ENCODE measurements around the gene PPIG.
A peak's percentile ranks its signal among the peaks of the same experiment; 100 is the strongest.
"Not testable (repeated sequence)": the region's sequence is repeated elsewhere in the genome, so short reads cannot be mapped to it uniquely, and the experiment has no call there.

PPIG gene

DNA sequence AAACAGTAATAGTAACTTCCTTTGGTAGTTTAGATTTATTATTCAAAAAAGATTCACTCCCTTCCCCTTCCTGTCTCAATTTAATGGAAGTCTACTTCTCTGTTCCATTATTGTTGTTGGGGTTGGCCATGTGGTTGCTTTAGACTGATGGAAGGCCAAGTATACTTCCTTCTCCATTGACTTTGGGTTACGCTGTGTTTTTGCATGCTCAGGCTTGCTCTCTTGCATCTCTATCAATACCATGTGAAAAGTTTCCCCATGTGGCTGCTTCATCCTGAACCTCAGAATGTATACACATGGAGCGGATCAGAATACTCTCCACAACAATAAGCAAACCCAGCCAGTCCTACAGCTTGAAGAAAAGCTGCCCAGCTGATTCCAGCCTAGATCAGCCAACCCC lies 89.8 kb downstream of the PPIG start:
- TF ChIP-seq, protein P1, sequence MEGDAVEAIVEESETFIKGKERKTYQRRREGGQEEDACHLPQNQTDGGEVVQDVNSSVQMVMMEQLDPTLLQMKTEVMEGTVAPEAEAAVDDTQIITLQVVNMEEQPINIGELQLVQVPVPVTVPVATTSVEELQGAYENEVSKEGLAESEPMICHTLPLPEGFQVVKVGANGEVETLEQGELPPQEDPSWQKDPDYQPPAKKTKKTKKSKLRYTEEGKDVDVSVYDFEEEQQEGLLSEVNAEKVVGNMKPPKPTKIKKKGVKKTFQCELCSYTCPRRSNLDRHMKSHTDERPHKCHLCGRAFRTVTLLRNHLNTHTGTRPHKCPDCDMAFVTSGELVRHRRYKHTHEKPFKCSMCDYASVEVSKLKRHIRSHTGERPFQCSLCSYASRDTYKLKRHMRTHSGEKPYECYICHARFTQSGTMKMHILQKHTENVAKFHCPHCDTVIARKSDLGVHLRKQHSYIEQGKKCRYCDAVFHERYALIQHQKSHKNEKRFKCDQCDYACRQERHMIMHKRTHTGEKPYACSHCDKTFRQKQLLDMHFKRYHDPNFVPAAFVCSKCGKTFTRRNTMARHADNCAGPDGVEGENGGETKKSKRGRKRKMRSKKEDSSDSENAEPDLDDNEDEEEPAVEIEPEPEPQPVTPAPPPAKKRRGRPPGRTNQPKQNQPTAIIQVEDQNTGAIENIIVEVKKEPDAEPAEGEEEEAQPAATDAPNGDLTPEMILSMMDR (conservative IDR thresholded peaks at IDR 0.05; ENCODE audit: low read depth): no peak
- H3K27ac ChIP-seq: no peak overlapping the region
- POLR2A ChIA-PET (ENCODE audit: low non-redundant PET): no interaction called here
- DNase-seq (ENCODE audit: low spot score): no peak
- CTCF ChIA-PET: no interaction called here

DNA sequence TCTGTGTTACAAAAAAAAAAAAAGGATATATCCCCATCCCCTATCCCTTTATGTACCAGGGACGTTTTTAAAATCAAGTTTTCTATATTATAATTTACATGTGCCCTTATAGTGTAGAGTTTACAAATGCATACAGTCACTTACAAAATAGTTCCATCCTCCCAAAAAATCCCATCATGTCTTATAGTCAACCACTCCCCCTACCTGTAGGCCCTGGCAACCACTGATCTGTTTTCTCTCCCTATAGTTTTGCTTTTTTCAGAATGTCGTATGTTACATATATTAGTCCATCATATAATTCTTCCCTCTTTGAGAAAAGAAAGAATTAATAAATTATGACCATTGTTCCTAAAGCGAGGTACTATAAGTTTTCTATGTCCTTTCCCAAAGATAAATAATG lies 92.2 kb downstream of the PPIG start:
- ChIA-PET POLR2A (ENCODE audit: low non-redundant PET) (no interaction called here), CTCF (no interaction called here)
- no peak overlapping the region for H3K27ac ChIP-seq
- no peak for DNase-seq (ENCODE audit: low spot score)
- TF ChIP-seq, protein P1 (conservative IDR thresholded peaks at IDR 0.05; ENCODE audit: low read depth): 0 out of 2 replicates have a peak, but pooled peaks have one; percentile 9

DNA sequence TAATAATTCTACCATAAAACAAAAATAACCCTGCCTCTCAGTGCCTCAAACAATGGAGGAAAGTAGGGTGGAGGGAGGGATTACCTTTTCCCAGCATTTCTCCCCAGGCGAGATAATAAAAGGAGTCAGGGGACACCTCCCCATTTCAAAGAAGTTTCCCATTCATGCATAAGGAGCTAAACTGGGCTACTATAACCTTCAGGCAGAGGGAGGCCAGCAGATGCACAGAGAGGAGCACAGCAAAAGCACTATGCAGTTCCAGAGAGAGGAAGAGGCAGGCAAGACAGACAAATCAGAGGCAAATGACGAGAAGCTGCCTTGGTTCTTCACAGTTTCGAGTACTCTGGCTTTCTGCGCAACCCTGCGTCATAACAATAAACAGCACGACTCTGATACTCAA lies 92.7 kb downstream of the PPIG start:
- ChIA-PET CTCF (interaction anchor here (0.7 kb wide), 1 partner anchor 1668 kb away, joined by 3 read pairs; no protein-coding TSS in a partner anchor), POLR2A (ENCODE audit: low non-redundant PET) (no interaction called here)
- no peak overlapping the region for H3K27ac ChIP-seq
- TF ChIP-seq, protein P1 (conservative IDR thresholded peaks at IDR 0.05; ENCODE audit: low read depth): no peak
- no peak for DNase-seq (ENCODE audit: low spot score)

DNA sequence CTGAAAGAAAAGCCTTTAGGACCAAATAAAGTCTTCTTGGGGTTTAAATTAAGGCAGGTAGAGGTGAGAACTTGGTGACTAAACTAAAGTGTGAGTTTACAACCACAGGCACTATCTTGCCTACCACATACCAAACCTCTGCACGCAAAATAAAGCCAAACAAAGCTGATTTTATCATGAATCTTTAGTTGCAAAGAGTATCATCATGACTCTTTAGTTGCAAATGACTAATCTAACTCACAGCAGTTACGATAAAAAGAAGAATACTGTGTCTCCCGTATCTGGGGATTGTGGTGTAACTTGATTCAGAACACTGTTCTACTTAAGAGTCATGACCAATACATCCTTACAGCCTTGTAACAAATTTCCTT lies 98.9 kb downstream of the PPIG start:
- TF ChIP-seq, protein P1 (conservative IDR thresholded peaks at IDR 0.05; ENCODE audit: low read depth): no peak
- DNase-seq (ENCODE audit: low spot score): no peak
- ChIA-PET CTCF (no interaction called here), POLR2A (ENCODE audit: low non-redundant PET) (no interaction called here)
- no peak overlapping the region for H3K27ac ChIP-seq

DNA sequence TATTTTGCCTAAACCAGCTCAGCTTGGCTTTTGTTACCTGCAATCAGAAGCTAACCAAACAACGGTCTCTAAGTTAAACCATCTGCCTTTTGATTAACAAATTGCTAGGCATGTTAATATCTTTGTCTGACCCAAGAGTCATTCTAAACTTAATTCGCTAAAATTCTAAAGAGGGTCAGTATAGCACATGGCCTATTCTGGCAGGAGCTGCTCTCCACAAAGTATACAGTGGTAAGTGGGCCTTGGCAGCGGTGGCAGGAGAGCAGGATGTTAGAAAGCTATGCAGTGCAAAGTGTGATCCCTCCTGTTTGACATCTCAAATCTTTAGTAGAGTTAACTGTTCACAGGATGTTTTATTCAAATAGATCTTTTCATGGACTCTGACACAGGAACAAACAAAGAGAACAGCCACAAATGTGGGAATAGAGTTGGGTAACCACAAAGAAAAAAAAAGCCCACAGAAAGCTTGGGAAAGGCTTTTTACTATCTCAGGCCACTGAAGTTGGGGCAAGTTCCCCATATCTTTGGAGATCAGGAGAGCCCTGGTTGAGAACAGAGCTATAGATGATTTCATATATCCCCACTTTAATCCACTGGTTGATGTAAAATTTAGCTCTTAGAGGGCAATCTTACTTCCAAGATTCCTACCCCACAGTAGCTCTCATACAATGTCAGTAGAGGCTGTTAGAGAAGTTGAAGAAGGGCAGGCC lies 99.4 kb downstream of the PPIG start:
- ChIA-PET POLR2A (ENCODE audit: low non-redundant PET) (no interaction called here), CTCF (no interaction called here)
- no peak overlapping the region for H3K27ac ChIP-seq
- no peak for DNase-seq (ENCODE audit: low spot score)
- TF ChIP-seq, protein P1 (conservative IDR thresholded peaks at IDR 0.05; ENCODE audit: low read depth): no peak

DNA sequence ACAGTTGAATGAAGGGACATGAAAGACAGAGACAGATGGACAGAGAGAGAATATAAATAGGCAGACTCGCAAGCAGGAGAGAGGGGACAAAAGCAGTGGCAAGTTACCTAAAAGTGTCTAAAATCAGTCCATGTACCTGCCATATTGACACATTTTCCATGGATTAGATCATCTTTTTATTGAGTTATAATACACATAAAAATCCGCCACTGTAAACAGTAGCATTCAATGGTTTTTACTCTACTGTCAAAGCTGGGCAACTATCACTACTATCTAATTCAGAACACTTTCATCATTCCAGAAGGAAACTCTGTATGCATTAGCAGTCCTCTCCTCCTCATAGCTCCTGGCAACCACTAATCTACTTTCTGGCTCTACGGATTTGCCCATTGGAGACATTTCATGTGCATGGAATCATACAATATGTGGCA lies 100.0 kb downstream of the PPIG start:
- H3K27ac ChIP-seq: no peak overlapping the region

DNA sequence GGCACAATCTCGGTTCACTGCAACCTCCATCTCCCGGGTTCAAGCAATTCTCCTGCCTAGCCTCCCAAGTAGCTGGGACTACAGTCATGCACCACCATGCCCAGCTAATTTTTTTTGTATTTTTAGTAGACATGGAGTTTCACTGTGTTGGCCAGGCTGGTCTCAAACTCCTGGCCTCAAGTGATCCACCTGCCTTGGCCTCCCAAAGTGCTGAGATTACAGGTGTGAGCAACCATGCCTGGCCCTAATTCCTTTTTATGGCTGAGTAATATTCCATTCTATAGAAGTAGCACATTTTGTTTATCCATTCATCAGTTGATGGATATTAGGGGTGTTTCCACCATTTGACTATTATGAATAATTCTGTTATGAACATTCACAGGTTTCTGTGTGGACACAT lies 100.6 kb downstream of the PPIG start:
- CTCF ChIA-PET: interaction anchor here (0.6 kb wide), 1 partner anchor 225 kb away, joined by 3 read pairs; no protein-coding TSS in a partner anchor
- POLR2A ChIA-PET (ENCODE audit: low non-redundant PET); DNase-seq (ENCODE audit: low spot score); H3K27ac ChIP-seq: not testable (repeated sequence)

More for the DNA sequence above, 100.0 kb downstream of the PPIG start:
- DNase-seq (ENCODE audit: low spot score): no peak
- ChIA-PET POLR2A (ENCODE audit: low non-redundant PET) (no interaction called here), CTCF (no interaction called here)
- TF ChIP-seq, protein P1 (conservative IDR thresholded peaks at IDR 0.05; ENCODE audit: low read depth): no peak

DNA sequence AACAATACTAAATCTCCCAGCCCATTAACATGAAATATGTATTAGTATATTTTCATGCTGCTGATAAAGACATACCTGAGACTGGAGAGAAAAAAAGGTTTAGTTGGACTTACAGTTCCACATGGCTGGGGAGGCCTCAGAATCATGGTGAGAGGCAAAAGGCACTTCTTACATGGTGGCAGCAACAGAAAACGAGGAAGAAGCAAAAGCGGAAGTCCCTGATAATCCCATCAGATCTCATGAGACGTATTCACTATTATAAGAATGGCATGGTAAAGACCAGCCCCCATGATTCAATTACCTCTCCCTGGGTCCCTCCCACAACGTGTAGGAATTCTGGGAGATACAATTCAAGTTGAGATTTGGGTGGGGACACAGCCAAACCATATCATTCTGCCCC lies 102.7 kb downstream of the PPIG start:
- not testable (repeated sequence) for H3K27ac ChIP-seq

DNA sequence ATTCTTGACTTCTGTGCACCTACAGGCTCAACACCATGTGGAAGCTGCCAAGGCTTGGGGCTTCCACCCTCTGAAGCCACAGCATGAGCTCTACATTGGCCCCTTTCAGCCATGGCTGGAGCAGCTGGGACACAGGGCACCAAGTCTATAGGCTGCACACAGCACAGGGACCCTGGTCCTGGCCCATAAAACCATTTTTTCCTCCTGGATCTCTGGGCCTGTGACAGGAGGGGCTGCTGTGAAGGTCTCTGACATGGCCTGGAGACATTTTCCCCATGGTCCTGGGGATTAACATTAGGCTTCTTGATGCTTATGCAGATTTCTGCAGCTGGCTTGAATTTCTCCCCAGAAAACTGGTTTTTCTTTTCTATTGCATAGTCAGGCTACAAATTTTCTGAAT lies 103.8 kb downstream of the PPIG start:
- POLR2A ChIA-PET (ENCODE audit: low non-redundant PET); DNase-seq (ENCODE audit: low spot score); H3K27ac ChIP-seq: not testable (repeated sequence)
- CTCF ChIA-PET: interaction anchor here (0.6 kb wide), 1 partner anchor 11 kb away, joined by 3 read pairs; no protein-coding TSS in a partner anchor

More for the DNA sequence above, 102.7 kb downstream of the PPIG start:
- CTCF ChIA-PET: interaction anchor here (0.6 kb wide), 1 partner anchor 172 kb away, joined by 3 read pairs; no protein-coding TSS in a partner anchor
- DNase-seq (ENCODE audit: low spot score); POLR2A ChIA-PET (ENCODE audit: low non-redundant PET): not testable (repeated sequence)
